ENCODE results near the gene PRDM13.

- TF ChIP-seq PPARA (CRISPR knock-in tag; IDR thresholded peaks at IDR 0.05; ENCODE audit: borderline replicate concordance) (no peak), PATZ1 (CRISPR knock-in tag; IDR thresholded peaks at IDR 0.05; ENCODE audit: borderline replicate concordance) (no peak)
These were observed 3.4 kb downstream of the PRDM13 start for GRCh38 chr6:99609905-99610489.

Data from SK-N-SH treated with all-trans-retinoic acid at 6 μM for 48 hours (cell line).